GM12891 (cell line): Measurements from ENCODE around the gene RPS3.

Experiments used
- POLR2A ChIP-seq: IDR thresholded peaks from 2 replicates; pipeline ENCODE4 v1.6.1; 2011; ENCODE audit warnings: low read depth, low read length, control low read depth
- POLR2AphosphoS5 ChIP-seq: IDR thresholded peaks from 2 replicates; pipeline ENCODE4 v1.6.1; 2011; ENCODE audit warnings: low read depth, low read length, control low read depth
- TAF1 ChIP-seq: IDR thresholded peaks from 2 replicates; pipeline ENCODE4 v1.6.1; 2011; ENCODE audit warnings: low read depth, low read length, control low read depth

DNA sequence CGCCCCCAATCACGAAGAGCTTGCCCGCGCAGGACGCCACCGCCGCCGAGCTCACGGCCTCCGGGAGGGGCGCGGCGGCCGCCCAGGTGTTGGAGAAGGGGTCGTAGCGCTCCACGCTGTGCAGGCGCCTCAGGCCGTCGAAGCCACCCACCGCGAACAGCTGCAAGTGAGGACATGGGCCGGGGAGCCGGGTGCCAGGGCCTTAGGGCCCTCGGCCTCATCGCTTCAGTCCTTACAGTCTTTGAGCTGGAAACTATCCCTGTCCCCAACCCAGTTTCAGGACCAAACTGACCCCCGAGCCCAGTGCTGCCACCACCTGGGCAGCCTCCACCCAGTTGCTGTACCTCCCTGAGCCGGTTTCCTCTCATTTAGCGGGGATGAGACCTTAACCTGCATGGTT is 26.1 kb downstream of the RPS3 start:
- TF ChIP-seq POLR2A (no peak), TAF1 (no peak), POLR2AphosphoS5 (no peak)
